ENCODE data around the gene CLEC2L.

The CLEC2L gene

GRCh38 chr7:139576179-139576973 is 52.9 kb downstream of the CLEC2L start:
- no peak for DNase-seq

GRCh38 chr7:139580435-139580834 is 57.0 kb downstream of the CLEC2L start:
- DNase-seq: no peak

GRCh38 chr7:139582130-139582650 is 58.7 kb downstream of the CLEC2L start:
- no peak for DNase-seq

- no peak for DNase-seq
Observed at GRCh38 chr7:139582671-139583155, 59.2 kb downstream of the CLEC2L start.

- DNase-seq: no peak
Observed at GRCh38 chr7:139583826-139584553, 60.5 kb downstream of the CLEC2L start.

GRCh38 chr7:139585042-139585441 is 61.6 kb downstream of the CLEC2L start:
- DNase-seq: no peak

GRCh38 chr7:139586286-139586685 is 62.8 kb downstream of the CLEC2L start:
- no peak for DNase-seq

GRCh38 chr7:139587535-139587934 is 64.0 kb downstream of the CLEC2L start:
- no peak for DNase-seq

GRCh38 chr7:139588632-139589031 is 65.1 kb downstream of the CLEC2L start:
- DNase-seq: no peak

- no peak for DNase-seq
Observed at GRCh38 chr7:139589474-139589873, 66.0 kb downstream of the CLEC2L start.

- DNase-seq: no peak
Observed at GRCh38 chr7:139591550-139592195, 68.2 kb downstream of the CLEC2L start.

- DNase-seq: no peak
Observed at GRCh38 chr7:139592801-139593461, 69.4 kb downstream of the CLEC2L start.

- DNase-seq: no peak
Observed at GRCh38 chr7:139594090-139594489, 70.6 kb downstream of the CLEC2L start.

Data from activated CD4-positive, alpha-beta T cell treated with anti-CD3 and anti-CD28 coated beads, Interleukin-2, amount 50 U/mL, for 4 hours (primary cell).